Measurements from ENCODE around the gene SPN. TPM values are rescaled to one million over a fixed set of nuclear protein-coding genes. Genes with fewer than 3 reads are reported as not detected.
"Not testable (repeated sequence)": the region's sequence is repeated elsewhere in the genome, so short reads cannot be mapped to it uniquely, and the experiment has no call there.

Gene SPN
- total RNA-seq, 4 donors from 2014 or later: 1.2 to 2.3 (median 2.0) TPM; not detected in 1

GRCh38 chr16:29708917-29709600 is 46.0 kb downstream of the SPN start:
- no peaks in the 10 kb centered on the region for H3K9me3 ChIP-seq
- no peaks in the 10 kb centered on the region for H3K27me3 ChIP-seq
- no peak for TF ChIP-seq POLR2A (IDR thresholded peaks at IDR 0.05)
- TF ChIP-seq EP300 (IDR thresholded peaks at IDR 0.05): no peak
- TF ChIP-seq POLR2AphosphoS5 (IDR thresholded peaks at IDR 0.05): no peak
- TF ChIP-seq, protein P1, sequence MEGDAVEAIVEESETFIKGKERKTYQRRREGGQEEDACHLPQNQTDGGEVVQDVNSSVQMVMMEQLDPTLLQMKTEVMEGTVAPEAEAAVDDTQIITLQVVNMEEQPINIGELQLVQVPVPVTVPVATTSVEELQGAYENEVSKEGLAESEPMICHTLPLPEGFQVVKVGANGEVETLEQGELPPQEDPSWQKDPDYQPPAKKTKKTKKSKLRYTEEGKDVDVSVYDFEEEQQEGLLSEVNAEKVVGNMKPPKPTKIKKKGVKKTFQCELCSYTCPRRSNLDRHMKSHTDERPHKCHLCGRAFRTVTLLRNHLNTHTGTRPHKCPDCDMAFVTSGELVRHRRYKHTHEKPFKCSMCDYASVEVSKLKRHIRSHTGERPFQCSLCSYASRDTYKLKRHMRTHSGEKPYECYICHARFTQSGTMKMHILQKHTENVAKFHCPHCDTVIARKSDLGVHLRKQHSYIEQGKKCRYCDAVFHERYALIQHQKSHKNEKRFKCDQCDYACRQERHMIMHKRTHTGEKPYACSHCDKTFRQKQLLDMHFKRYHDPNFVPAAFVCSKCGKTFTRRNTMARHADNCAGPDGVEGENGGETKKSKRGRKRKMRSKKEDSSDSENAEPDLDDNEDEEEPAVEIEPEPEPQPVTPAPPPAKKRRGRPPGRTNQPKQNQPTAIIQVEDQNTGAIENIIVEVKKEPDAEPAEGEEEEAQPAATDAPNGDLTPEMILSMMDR (IDR thresholded peaks at IDR 0.05): no peak
- no peak for ATAC-seq
- H3K4me1 ChIP-seq: peaks cover 0 to 8% (median 0%) of the 10 kb centered on the region in 3 donors
- H3K36me3 ChIP-seq: no peaks in the 10 kb centered on the region
- H3K27ac ChIP-seq: no peak overlapping the region
- WGBS, 2 donors (ENCODE audit: low coverage in 1 of 2): 62 to 65% methylated on average over 15 of the region's 16 CpGs
- no peak overlapping the region for H3K4me3 ChIP-seq

- H3K27ac ChIP-seq, H3K27me3 ChIP-seq, H3K36me3 ChIP-seq, H3K4me3 ChIP-seq, H3K4me1 ChIP-seq, H3K9me3 ChIP-seq, ATAC-seq: not testable (repeated sequence)
- WGBS, 2 donors (ENCODE audit: low coverage in 1 of 2): 46 to 61% methylated on average over 4 to 6 of the region's 6 CpGs
Observed at GRCh38 chr16:29709657-29710056, 46.6 kb downstream of the SPN start.

- WGBS, 2 donors (ENCODE audit: low coverage in 1 of 2): 44 to 53% methylated on average over 16 to 17 of the region's 17 CpGs
- no peak for TF ChIP-seq POLR2AphosphoS5 (IDR thresholded peaks at IDR 0.05)
- TF ChIP-seq, protein P1 (IDR thresholded peaks at IDR 0.05): peak; percentile 48 to 72 (median 63)
- Histone ChIP-seq H3K4me1 (peaks cover 0 to 8% (median 0%) of the 10 kb centered on the region in 3 donors), H3K27ac (no peak overlapping the region), H3K4me3 (no peak overlapping the region), H3K9me3 (no peaks in the 10 kb centered on the region), H3K36me3 (no peaks in the 10 kb centered on the region), H3K27me3 (no peaks in the 10 kb centered on the region)
- ATAC-seq: peak; percentile 78
Observed at GRCh38 chr16:29710227-29711219, 47.5 kb downstream of the SPN start.

DNA sequence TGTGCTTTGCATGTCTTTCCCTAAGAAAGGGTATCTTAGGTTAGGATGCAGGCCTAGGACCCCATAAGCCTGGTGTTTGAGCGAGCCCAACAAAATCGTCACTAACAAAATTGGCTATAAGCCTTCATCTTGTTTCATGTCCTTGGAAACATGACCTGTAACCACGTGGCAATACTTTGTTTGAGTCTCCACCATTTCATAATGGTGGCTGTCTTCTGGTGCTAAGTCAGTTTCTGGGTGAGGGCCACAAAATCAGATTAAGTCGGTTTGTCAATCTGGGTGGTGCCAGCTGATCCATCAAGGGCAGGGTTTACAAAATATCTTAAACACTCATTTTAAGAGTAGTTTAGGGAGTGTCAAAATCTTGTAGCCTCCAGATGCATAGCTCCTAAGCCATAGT is 49.8 kb downstream of the SPN start:
- no peak overlapping the region for H3K4me3 ChIP-seq
- peaks cover 0 to 8% (median 0%) of the 10 kb centered on the region in 3 donors for H3K4me1 ChIP-seq
- no peaks in the 10 kb centered on the region for H3K9me3 ChIP-seq
- ATAC-seq: no peak
- WGBS, 2 donors (ENCODE audit: low coverage in 1 of 2): 75 to 80% methylated on average over 2 to 4 of the region's 4 CpGs
- TF ChIP-seq POLR2A (IDR thresholded peaks at IDR 0.05) (no peak), EP300 (IDR thresholded peaks at IDR 0.05) (no peak), POLR2AphosphoS5 (IDR thresholded peaks at IDR 0.05) (no peak)
- TF ChIP-seq, protein P1 (IDR thresholded peaks at IDR 0.05): no peak
- H3K27me3 ChIP-seq: no peaks in the 10 kb centered on the region
- H3K27ac ChIP-seq: no peak overlapping the region
- H3K36me3 ChIP-seq: no peaks in the 10 kb centered on the region

DNA sequence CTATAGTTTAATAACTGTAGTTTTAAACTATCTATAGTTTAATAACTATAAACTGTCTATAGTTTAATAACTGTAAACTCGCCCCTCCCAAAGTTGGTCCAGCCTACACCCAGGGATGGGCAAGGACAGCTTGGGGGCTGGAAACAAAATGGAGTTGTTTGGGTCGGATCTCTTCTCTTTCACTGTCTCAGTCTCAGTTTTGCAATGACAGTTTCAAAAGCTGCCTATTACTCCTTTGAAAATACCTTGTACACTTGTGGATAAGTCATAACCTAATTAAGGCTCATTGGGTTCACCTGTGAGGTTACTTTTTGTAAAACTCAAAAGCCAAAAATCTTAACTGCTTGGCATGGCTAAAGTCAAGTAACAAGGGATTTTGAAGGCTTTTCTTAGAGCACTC is 51.3 kb downstream of the SPN start:
- Histone ChIP-seq H3K27me3 (no peaks in the 10 kb centered on the region), H3K27ac (no peak overlapping the region), H3K4me3 (no peak overlapping the region), H3K36me3 (no peaks in the 10 kb centered on the region), H3K4me1 (peaks cover 0 to 8% (median 0%) of the 10 kb centered on the region in 3 donors), H3K9me3 (no peaks in the 10 kb centered on the region)
- no peak for ATAC-seq
- TF ChIP-seq, protein P1 (IDR thresholded peaks at IDR 0.05): no peak
- TF ChIP-seq POLR2AphosphoS5 (IDR thresholded peaks at IDR 0.05) (no peak), POLR2A (IDR thresholded peaks at IDR 0.05) (no peak), EP300 (IDR thresholded peaks at IDR 0.05) (no peak)
- WGBS, 2 donors (ENCODE audit: low coverage in 1 of 2): 70 to 74% methylated on average over 2 of the region's 2 CpGs
